Measurements from ENCODE around the gene ZNF236. TPM values are rescaled to one million over a fixed set of nuclear protein-coding genes. Genes with fewer than 3 reads are reported as not detected.

Gene ZNF236
- total RNA-seq, 2 experiments from 2014 or later = 25.7 to 27.9 TPM

DNA sequence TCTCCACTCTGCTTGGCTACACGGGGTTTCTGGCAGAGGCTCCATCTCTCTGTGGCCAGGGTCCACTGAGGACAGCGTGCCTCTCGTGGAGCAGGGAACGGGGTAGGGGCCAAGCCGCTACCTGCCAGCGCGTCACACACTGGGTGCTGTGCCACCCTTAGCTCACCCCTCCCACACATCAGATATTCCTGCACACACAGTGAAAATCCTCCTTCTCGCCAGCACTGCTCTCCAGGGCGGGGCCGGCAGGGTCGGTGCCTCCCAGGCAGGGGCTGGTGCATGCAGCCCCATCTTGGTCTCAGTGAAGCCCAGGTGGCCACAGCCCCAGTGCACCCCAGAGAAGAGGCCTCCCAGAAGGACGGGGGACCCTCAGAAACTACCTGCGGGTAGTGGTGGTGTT, 185.6 kb downstream of the ZNF236 start:
- H3K36me3 ChIP-seq (ENCODE audit: insufficient read depth, low read length) = peaks cover 47% of the 10 kb centered on the region
- ChIA-PET POLR2A (no interaction called here), CTCF (interaction anchor here (0.6 kb wide), 1 partner anchor 131 kb away, joined by 3 read pairs; no protein-coding TSS in a partner anchor)
- no peak for ATAC-seq (ENCODE audit: poor library complexity)
- peaks cover 34% of the 10 kb centered on the region for H3K4me1 ChIP-seq (ENCODE audit: insufficient read depth, low read length)
- Mint-ChIP-seq H3K36me3 (ENCODE audit: low read depth) (peaks cover 40% of the 10 kb centered on the region), H3K27ac (no peak overlapping the region), H3K4me1 (ENCODE audit: low read depth) (peaks cover 30% of the 10 kb centered on the region), H3K27me3 (no peaks in the 10 kb centered on the region), H3K9me3 (no peaks in the 10 kb centered on the region), H3K4me3 (no peak overlapping the region)
- TF ChIP-seq, protein P1, sequence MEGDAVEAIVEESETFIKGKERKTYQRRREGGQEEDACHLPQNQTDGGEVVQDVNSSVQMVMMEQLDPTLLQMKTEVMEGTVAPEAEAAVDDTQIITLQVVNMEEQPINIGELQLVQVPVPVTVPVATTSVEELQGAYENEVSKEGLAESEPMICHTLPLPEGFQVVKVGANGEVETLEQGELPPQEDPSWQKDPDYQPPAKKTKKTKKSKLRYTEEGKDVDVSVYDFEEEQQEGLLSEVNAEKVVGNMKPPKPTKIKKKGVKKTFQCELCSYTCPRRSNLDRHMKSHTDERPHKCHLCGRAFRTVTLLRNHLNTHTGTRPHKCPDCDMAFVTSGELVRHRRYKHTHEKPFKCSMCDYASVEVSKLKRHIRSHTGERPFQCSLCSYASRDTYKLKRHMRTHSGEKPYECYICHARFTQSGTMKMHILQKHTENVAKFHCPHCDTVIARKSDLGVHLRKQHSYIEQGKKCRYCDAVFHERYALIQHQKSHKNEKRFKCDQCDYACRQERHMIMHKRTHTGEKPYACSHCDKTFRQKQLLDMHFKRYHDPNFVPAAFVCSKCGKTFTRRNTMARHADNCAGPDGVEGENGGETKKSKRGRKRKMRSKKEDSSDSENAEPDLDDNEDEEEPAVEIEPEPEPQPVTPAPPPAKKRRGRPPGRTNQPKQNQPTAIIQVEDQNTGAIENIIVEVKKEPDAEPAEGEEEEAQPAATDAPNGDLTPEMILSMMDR (IDR thresholded peaks at IDR 0.05) = no peak
- no peaks in the 10 kb centered on the region for H3K27me3 ChIP-seq (ENCODE audit: control insufficient read depth in 1 of 2, insufficient read depth in 2 of 2, low read length in 2 of 2)
- H3K27ac ChIP-seq (ENCODE audit: low read depth in 1 of 2, low read length in 2 of 2) = no peak overlapping the region
- H3K4me3 ChIP-seq (ENCODE audit: low read length) = no peak overlapping the region
- H3K9me3 ChIP-seq (ENCODE audit: control insufficient read depth in 1 of 2, insufficient read depth in 1 of 2, low read length in 2 of 2) = no peaks in the 10 kb centered on the region
- intact Hi-C loops (cut with DNase I, micrococcal nuclease) = no loop called here
- no peak for DNase-seq

DNA sequence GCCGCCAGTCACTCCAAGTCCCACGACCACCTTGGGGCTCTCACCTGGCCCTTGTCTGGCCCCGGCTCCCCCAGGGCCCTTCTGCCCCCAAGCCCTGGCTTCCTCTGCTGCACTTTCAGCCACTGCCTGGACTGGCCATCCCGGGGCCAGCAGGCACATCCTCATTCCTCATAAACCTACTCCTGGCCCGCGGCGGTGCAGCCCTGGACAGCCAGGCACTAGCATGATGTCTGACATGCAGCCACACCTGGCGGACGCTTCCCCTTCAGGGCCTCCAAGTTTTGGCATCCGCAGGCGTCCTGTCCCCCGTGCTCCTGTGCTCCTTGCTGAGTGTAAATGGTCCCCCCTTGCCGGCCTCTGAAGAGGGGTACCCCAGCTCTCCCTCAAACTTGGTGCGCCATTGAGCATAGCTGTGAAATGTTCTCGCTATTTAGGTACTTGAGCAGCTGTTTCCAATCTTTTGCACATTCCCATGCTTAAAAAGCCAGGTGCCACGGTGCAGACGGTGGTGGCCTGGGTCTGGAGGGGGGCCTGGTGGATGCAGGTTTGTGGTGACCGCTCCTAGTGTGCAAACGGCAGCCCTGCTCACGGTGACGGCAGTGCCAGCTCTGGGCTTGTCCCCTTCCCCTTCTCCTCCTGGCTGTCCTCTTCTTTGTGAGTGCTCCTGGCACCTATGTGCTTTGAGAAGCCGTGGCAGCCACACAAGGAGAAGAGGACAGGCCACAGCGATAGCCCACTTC, 186.4 kb downstream of the ZNF236 start:
- intact Hi-C loops (cut with DNase I, micrococcal nuclease) = no loop called here
- H3K27me3 Mint-ChIP-seq = no peaks in the 10 kb centered on the region
- peaks cover 48% of the 10 kb centered on the region for H3K36me3 Mint-ChIP-seq (ENCODE audit: low read depth)
- H3K4me1 ChIP-seq (ENCODE audit: insufficient read depth, low read length) = peaks cover 37% of the 10 kb centered on the region
- H3K27me3 ChIP-seq (ENCODE audit: control insufficient read depth in 1 of 2, insufficient read depth in 2 of 2, low read length in 2 of 2) = no peaks in the 10 kb centered on the region
- ChIA-PET CTCF (interaction anchor here (1.6 kb wide), 1 partner anchor 8 kb away, joined by 6 read pairs; no protein-coding TSS in a partner anchor), POLR2A (interaction anchor here (0.8 kb wide), 1 partner anchor 8 kb away, joined by 4 read pairs; no protein-coding TSS in a partner anchor)
- H3K9me3 ChIP-seq (ENCODE audit: control insufficient read depth in 1 of 2, insufficient read depth in 1 of 2, low read length in 2 of 2) = no peaks in the 10 kb centered on the region
- no peak overlapping the region for H3K27ac ChIP-seq (ENCODE audit: low read depth in 1 of 2, low read length in 2 of 2)
- H3K4me3 ChIP-seq (ENCODE audit: low read length) = no peak overlapping the region
- no peak for DNase-seq
- ATAC-seq (ENCODE audit: poor library complexity) = no peak
- TF ChIP-seq, protein P1 (IDR thresholded peaks at IDR 0.05) = no peak
- peaks cover 55% of the 10 kb centered on the region for H3K36me3 ChIP-seq (ENCODE audit: insufficient read depth, low read length)
- no peak overlapping the region for H3K27ac Mint-ChIP-seq
- peaks cover 26% of the 10 kb centered on the region for H3K4me1 Mint-ChIP-seq (ENCODE audit: low read depth)
- H3K4me3 Mint-ChIP-seq = no peak overlapping the region
- no peaks in the 10 kb centered on the region for H3K9me3 Mint-ChIP-seq

DNA sequence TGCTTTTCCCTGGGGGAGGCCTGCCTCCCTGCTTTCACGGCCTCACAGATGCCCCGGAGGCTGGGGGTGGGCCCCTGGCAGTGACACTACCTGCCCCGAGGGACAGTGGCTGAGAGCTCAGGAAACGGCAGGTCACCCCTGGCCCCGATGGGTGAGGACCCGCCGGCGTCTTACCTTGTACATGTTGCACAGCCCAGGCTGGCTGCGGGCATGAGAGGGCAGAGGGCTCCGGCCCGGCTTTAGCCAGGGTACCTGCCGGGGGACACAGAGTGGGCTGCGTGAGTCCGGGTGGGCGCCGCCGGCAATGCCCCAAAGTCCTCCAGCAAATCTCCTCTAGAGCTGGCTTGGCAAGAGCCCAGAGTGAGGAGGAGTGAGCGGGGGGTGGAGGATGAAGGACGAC, 187.3 kb downstream of the ZNF236 start:
- Histone ChIP-seq H3K4me3 (ENCODE audit: low read length) (no peak overlapping the region), H3K36me3 (ENCODE audit: insufficient read depth, low read length) (peaks cover 64% of the 10 kb centered on the region), H3K27me3 (ENCODE audit: control insufficient read depth in 1 of 2, insufficient read depth in 2 of 2, low read length in 2 of 2) (no peaks in the 10 kb centered on the region), H3K4me1 (ENCODE audit: insufficient read depth, low read length) (peaks cover 37% of the 10 kb centered on the region), H3K27ac (ENCODE audit: low read depth in 1 of 2, low read length in 2 of 2) (no peak overlapping the region), H3K9me3 (ENCODE audit: control insufficient read depth in 1 of 2, insufficient read depth in 1 of 2, low read length in 2 of 2) (no peaks in the 10 kb centered on the region)
- ChIA-PET CTCF (interaction anchor here (1.6 kb wide), 1 partner anchor 9 kb away, joined by 6 read pairs; no protein-coding TSS in a partner anchor), POLR2A (no interaction called here)
- no peaks in the 10 kb centered on the region for H3K27me3 Mint-ChIP-seq
- peaks cover 17% of the 10 kb centered on the region for H3K4me1 Mint-ChIP-seq (ENCODE audit: low read depth)
- TF ChIP-seq, protein P1 (IDR thresholded peaks at IDR 0.05) = no peak
- DNase-seq = no peak
- H3K4me3 Mint-ChIP-seq = no peak overlapping the region
- intact Hi-C loops (cut with DNase I, micrococcal nuclease) = loop anchor here in 1 of 2 experiments (2.0 kb wide), 1 partner anchor 25 kb away; no protein-coding TSS in a partner anchor
- peak overlapping the region; percentile 34 for H3K27ac Mint-ChIP-seq
- ATAC-seq (ENCODE audit: poor library complexity) = no peak
- H3K9me3 Mint-ChIP-seq = no peaks in the 10 kb centered on the region
- peaks cover 55% of the 10 kb centered on the region for H3K36me3 Mint-ChIP-seq (ENCODE audit: low read depth)
